Stimulated activated CD4-positive, alpha-beta T cell treated with anti-CD3 and anti-CD28 coated beads, Interleukin-2, amount 100 ng/mL, for 48 hours (primary cell): ENCODE results near the gene TMEM63B.
"Not testable (repeated sequence)": the region's sequence is repeated elsewhere in the genome, so short reads cannot be mapped to it uniquely, and the experiment has no call there.

ENCODE experiments used
- DNase-seq, 2 donors: peaks; one replicate each; pipeline ENCODE4 v3.0.0-alpha.2; 2020

TMEM63B gene

GRCh38 chr6:44172731-44173500 lies 45.6 kb downstream of the TMEM63B start:
- peak; percentile 80 to 83 for DNase-seq

GRCh38 chr6:44176130-44176761 lies 48.9 kb downstream of the TMEM63B start:
- DNase-seq, result no peak

DNA sequence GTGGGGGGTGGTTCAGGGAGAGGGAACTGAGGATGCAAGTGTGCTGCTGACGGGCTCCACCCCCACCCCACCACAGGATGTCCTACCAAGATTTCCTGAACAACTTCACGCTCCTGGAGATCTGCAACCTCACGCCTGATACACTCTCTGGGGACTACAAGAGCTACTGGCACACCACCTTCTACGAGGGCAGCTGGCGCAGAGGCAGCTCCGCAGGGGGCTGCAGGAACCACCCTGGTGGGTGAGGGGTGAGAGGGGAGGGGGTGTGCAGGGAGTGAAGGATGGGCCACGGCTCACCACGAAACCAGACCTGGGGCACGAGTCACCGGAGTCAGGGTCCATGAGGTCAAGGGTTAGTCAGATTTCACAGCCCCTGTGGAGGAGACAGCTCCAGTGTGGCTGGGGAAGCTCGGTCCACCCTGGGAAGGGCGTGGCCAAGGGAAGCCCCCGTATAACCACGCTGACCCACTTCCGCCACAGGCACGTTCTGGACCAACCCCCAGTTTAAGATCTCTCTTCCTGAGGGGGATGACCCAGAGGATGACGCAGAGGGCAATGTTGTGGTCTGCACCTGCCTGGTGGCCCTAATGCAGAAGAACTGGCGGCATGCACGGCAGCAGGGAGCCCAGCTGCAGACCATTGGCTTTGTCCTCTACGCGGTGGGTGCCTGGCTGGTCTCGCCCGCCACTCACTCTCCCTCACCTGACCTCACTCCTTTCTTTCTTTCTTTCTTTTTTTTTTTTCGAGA lies 49.6 kb downstream of the TMEM63B start:
- no peak for DNase-seq

- DNase-seq, result no peak
Measured at GRCh38 chr6:44177691-44178423, 50.5 kb downstream of the TMEM63B start.

- no peak for DNase-seq
Measured at GRCh38 chr6:44178424-44179071, 51.2 kb downstream of the TMEM63B start.

DNA sequence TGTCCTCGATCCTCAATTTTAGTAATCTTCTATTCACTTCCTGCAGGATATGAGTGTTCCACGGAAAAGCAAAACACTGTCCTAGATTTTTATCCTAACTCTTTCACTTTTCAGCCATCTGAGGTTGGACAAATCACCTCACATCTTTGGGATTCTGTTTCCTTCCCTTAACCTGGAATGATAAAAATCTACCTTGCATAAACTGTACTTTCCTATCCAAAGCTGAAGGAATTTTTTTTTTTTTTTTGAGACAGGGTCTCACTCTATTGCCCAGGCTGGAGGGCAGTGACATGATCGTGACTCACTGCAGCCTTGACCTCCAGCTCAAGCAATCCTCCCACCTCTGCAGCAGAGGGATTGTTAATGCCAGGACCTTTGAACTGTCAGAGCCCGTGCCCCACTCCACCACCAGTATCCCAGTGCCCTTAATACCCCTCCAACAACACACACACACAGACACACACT lies 51.8 kb downstream of the TMEM63B start:
- DNase-seq, result no peak

DNA sequence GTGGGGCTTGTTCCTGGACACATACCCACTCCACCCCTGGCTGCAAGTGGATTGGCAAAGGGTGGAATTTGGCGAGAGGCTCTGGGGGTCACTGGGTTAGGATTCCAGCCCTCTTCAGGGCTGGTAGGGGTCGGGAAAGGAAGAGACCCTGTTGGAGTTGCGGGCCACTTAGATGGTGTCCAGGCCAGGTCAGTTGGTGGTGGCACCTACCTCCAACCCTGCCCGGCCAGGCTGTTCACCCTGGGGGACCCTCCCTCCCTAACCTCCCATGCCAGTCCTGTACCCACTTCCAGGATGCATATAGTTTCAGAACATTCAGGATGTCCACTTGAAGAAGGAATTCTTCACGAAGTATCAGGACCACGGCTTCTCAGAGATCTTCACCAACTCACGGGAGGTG lies 52.3 kb downstream of the TMEM63B start:
- DNase-seq, result no peak

DNA sequence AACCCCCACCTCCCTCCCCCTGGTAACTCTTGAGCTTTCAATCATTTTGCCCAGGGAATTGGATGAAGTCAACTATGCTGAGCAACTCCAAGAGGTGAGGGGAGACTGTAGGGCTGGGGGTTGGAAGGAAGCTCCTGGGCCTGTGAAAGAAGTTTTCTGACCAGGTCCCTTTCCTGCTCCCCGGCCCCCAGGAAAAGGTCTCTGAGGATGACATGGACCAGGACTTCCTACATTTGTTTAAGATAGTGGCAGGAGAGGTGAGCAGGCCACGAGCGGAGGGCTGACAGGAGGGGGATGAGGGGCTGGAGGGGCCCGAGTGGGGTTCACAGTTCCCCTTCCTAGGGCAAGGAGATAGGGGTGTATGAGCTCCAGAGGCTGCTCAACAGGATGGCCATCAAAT lies 53.1 kb downstream of the TMEM63B start:
- DNase-seq, result no peak

DNA sequence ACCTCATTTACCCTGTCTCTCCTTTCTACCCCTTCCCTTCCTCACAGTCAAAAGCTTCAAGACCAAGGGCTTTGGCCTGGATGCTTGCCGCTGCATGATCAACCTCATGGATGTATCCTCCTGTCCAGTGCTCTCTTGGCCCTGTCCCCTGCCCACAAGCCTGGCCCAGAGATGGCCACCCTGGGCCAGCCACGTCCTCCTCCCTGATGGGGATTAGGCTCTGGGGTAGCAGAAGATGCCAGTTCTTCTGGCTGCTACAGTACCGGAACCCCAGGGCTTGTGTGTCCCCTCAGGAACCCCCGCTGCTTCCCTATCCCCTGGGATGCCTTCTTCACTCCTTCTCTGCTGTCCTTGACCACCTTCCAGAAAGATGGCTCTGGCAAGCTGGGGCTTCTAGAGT lies 53.5 kb downstream of the TMEM63B start:
- no peak for DNase-seq

GRCh38 chr6:44181784-44182183 lies 54.4 kb downstream of the TMEM63B start:
- not testable (repeated sequence) for DNase-seq

GRCh38 chr6:44182911-44183390 lies 55.6 kb downstream of the TMEM63B start:
- no peak for DNase-seq

GRCh38 chr6:44183783-44184182 lies 56.4 kb downstream of the TMEM63B start:
- no peak for DNase-seq

GRCh38 chr6:44185356-44185755 lies 58.0 kb downstream of the TMEM63B start:
- not testable (repeated sequence) for DNase-seq

- no peak for DNase-seq
Measured at GRCh38 chr6:44185953-44186634, 58.7 kb downstream of the TMEM63B start.

- no peak for DNase-seq
Measured at GRCh38 chr6:44186635-44187025, 59.3 kb downstream of the TMEM63B start.

DNA sequence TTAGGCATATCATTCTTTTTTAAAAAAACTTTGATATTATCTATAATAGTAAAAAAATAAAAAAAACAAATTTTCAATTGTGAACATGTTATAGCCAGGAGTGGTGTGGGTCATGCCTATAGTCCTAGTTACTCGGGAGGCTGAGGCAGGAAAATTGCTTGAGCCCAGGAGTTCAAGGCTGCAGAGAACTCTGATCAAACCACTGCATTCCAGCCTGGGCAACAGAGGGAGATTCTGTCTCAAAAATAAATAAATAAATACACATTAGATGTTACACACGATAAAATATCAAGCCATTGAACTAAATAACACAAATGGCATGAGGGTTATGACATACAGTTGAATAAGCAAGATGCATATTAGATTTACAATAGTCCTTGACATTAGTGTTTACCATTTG lies 61.5 kb downstream of the TMEM63B start:
- DNase-seq, result no peak

DNA sequence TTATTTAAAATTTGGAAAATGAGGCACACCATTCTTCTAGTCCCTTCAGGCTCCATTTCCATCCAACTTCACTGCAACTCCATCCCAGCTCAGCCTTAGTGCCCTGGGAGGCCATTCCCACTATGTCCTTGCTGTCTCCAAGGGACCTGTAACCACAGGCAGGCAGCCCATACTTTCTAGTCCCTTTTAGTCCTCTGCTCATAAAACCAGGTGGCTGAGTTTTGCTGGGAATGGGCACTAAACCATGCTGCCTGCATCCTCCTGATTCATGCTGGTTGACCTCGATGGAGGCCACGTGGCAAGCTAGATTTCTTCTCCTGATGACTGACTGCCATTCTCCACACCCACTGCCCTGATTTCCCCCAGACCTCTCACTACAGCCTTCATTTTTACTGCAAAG lies 61.9 kb downstream of the TMEM63B start:
- DNase-seq, result no peak

GRCh38 chr6:44190715-44191114 lies 63.4 kb downstream of the TMEM63B start:
- no peak for DNase-seq

- no peak for DNase-seq
Measured at GRCh38 chr6:44192428-44193041, 65.2 kb downstream of the TMEM63B start.

DNA sequence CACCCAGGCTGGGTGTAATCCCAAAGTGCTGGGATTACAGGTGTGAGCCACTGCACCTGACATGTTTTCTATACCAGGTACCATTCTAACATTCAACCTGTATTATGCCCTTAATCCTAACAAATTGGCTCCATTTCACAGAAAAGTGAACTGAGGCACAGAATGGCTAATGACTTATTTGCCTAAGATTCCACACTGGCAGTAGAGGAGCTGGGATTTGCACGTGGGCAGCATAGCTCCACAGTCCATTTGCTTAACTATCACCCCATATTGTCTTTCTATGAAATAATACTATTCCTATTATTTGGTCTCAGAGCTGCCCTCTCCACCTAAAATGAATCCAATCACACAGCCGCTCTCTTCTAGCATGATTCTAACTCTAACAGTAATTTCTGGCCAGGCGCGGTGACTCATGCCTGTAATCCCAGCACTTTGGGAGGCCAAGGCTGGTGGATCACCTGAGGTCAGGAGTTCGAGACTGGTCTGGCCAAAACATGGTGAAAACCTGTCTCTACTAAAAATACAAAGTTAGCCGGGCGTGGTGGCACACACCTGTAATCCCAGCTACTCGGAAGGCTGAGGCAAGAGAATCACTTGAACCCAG lies 66.1 kb downstream of the TMEM63B start:
- DNase-seq, result no peak

DNA sequence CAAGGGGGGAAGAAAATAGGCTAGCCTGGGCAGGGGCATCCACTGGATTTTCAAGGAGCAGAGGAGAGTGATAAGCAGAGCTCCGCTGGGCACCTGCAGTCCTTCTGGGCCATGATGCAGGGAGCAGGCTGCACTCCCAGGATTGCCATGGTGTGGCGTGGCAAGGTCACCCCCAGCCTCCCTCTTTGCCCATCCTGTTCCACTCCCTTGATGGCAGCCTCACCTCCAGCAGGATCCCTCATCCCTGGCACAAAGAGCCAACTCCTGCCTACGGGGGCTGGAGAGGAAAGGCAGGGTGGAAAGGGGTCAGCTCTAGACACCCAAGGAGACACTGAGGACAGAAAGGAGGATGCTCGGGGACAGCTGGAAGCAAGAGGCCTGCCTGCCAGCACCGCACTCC lies 67.0 kb downstream of the TMEM63B start:
- no peak for DNase-seq
